Parathyroid adenoma (tissue), 2 donors: Measurements from ENCODE around the gene INPP5A.

Experiments
- H2AFZ ChIP-seq: fragments of 300-600 bp; sonication (generic); one replicate; pipeline ENCODE4 v1.7.0; 2017; ENCODE audit warnings: antibody characterized with exemption, mild to moderate bottlenecking
- H3K27ac ChIP-seq: fragments of 300-600 bp; sonication (generic); one replicate; pipeline ENCODE4 v1.7.0; 2017
- H3K27me3 ChIP-seq: fragments of 300-600 bp; sonication (generic); one replicate; pipeline ENCODE4 v1.7.0; 2017; ENCODE audit warnings: low read length; ENCODE audit not compliant: control insufficient read depth, insufficient read depth
- H3K36me3 ChIP-seq: fragments of 300-600 bp; sonication (generic); one replicate; pipeline ENCODE4 v1.7.0; 2017; ENCODE audit warnings: low read length; ENCODE audit not compliant: control insufficient read depth, insufficient read depth
- H3K4me1 ChIP-seq: fragments of 300-600 bp; sonication (generic); one replicate; pipeline ENCODE4 v1.7.0; 2017; ENCODE audit warnings: control low read depth
- H3K4me2 ChIP-seq: fragments of 300-600 bp; sonication (generic); one replicate; pipeline ENCODE4 v1.7.0; 2017; ENCODE audit warnings: low read length
- H3K4me3 ChIP-seq: fragments of 300-600 bp; sonication (generic); one replicate; pipeline ENCODE4 v1.7.0; 2017; ENCODE audit warnings: low read depth, low read length
- H3K79me2 ChIP-seq: fragments of 300-600 bp; sonication (generic); one replicate; pipeline ENCODE4 v1.7.0; 2017; ENCODE audit warnings: control low read depth
- H3K9ac ChIP-seq: fragments of 300-600 bp; sonication (generic); one replicate; pipeline ENCODE4 v1.7.0; 2017; ENCODE audit warnings: mild to moderate bottlenecking
- H3K9me3 ChIP-seq: fragments of 300-600 bp; sonication (generic); one replicate; pipeline ENCODE4 v1.7.0; 2017; ENCODE audit warnings: low read length; ENCODE audit not compliant: control insufficient read depth
- TF ChIP-seq, protein P1 (sequence below): fragments of 300-600 bp; sonication (generic); IDR thresholded peaks from one replicate; pipeline ENCODE4 v1.7.0; 2017; ENCODE audit warnings: antibody characterized with exemption, mild to moderate bottlenecking
- donor health status: primary hyperparathyroidism.

INPP5A gene

DNA sequence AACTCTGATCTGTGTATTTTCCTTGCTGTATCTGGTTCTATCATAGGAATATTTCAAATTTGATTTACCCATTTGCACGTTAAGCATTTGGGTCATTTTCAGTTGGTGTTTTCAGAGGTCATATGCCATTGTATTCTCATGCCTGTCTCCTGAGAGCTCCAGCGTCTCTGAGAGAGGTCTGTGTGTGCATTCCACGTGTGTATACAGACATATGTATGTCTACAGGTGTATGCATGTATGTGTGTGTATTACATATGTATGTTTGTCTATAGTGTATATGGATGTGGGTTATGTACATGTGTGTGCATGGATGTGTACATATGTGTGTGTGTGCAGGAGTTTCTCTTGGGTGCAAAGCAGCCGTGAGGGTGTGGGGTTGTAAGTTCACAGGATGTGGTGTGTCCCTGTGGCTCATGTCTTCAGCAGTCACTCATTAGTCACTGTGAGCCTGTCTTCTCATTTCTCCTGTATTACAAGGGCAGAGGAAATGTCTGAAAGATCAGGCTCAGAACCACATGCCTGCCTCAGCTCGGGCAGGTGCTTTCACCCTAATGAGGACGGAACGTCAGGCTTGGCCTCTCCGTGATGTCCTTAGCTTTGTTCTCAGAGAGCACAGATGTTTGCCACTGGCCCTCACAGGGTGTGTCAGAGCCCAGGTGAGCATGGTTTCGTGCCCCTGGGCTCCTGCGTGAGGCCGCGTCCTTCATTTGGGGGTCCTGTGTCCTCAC is 146.7 kb downstream of the INPP5A start:
- Histone ChIP-seq H3K79me2 (peaks cover 4% of the 10 kb centered on the region), H3K9ac (no peak overlapping the region), H3K4me3 (no peak overlapping the region), H3K27me3 (no peaks in the 10 kb centered on the region), H3K9me3 (no peaks in the 10 kb centered on the region), H3K27ac (no peak overlapping the region), H3K4me1 (no peaks in the 10 kb centered on the region), H3K4me2 (no peak overlapping the region), H2AFZ (no peak overlapping the region), H3K36me3 (no peaks in the 10 kb centered on the region)
- TF ChIP-seq, protein P1, sequence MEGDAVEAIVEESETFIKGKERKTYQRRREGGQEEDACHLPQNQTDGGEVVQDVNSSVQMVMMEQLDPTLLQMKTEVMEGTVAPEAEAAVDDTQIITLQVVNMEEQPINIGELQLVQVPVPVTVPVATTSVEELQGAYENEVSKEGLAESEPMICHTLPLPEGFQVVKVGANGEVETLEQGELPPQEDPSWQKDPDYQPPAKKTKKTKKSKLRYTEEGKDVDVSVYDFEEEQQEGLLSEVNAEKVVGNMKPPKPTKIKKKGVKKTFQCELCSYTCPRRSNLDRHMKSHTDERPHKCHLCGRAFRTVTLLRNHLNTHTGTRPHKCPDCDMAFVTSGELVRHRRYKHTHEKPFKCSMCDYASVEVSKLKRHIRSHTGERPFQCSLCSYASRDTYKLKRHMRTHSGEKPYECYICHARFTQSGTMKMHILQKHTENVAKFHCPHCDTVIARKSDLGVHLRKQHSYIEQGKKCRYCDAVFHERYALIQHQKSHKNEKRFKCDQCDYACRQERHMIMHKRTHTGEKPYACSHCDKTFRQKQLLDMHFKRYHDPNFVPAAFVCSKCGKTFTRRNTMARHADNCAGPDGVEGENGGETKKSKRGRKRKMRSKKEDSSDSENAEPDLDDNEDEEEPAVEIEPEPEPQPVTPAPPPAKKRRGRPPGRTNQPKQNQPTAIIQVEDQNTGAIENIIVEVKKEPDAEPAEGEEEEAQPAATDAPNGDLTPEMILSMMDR: no peak

DNA sequence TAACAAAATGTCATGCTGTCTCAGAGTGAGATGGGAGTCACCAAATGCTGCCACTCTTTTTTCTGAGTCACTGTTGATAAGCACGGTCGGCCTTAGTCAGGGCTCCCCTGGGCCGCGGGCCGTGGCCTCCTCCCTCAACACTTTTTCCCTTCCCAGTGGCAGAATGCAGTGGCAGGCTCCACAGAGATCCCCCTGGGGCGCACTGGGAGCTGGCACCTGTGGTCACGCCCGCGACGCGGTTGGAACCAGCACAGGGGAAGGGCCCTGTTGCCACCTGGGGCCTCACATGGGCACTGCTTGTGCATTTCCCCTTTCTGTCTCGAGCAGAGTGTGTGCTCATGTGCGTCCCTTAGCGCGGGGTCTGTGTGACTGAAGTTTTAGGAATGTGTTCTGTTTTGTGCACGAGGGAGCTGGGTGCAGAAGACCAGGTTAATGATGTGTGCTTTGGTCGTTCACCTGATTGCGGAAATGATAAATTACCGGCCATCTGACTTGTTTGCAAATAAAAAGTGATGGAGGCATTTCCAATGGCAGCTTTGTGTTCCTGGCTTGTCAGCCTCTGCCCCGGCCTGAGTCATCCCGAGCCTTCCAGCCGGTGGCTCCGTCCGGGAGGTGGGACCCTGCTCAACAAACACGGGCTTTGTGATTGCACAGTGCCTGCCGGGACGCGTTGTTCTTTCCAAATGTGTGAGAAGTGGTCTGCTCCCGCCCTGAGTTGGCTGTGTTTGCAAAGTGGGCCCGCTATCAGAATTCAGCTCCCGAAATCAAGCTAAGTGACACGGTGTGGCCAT is 147.7 kb downstream of the INPP5A start:
- Histone ChIP-seq H3K9me3 (no peaks in the 10 kb centered on the region), H3K27ac (no peak overlapping the region), H2AFZ (no peak overlapping the region), H3K79me2 (peaks cover 4% of the 10 kb centered on the region), H3K27me3 (no peaks in the 10 kb centered on the region), H3K36me3 (no peaks in the 10 kb centered on the region), H3K4me2 (no peak overlapping the region), H3K9ac (no peak overlapping the region), H3K4me3 (no peak overlapping the region), H3K4me1 (no peaks in the 10 kb centered on the region)
- TF ChIP-seq, protein P1: no peak

DNA sequence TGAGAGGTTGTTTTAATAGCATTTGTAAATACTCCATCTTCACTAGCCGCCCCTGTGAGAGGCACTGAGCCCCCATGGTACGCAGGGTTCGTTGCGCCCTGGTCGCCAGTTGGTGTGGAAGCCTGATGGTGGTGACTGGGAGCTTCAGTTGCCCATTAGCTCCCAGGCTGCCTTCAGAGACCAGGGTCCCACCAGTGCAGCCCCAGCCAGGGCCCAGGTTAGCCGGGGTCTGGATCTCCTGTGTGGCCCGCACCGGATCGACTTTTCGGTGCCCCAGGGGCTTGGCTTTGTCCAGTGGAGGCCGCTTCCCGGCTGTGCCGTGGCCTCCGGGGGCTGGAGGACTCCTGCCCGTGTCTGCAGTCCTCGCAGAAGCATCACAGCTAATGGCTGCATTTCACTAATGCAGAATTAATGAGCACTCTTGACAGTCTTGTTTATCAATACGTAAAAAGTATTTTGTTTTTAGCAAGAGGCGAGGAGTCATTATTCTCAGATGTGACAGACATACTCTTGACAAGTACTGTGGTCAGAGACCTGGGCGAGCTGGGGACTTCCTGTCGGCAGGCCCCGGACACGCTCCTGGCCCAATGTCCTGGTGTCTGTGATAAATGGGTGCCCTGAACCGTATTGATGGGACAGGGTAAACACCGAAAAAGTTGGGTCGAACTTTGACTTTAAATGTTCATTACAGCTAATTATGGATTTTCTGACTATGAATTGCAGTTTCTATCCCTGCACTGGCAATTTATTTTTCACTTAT is 148.5 kb downstream of the INPP5A start:
- peaks cover 4% of the 10 kb centered on the region for H3K79me2 ChIP-seq
- H3K27ac ChIP-seq: no peak overlapping the region
- H3K9ac ChIP-seq: no peak overlapping the region
- H3K4me2 ChIP-seq: no peak overlapping the region
- no peaks in the 10 kb centered on the region for H3K27me3 ChIP-seq
- H3K9me3 ChIP-seq: no peaks in the 10 kb centered on the region
- TF ChIP-seq, protein P1: no peak
- no peaks in the 10 kb centered on the region for H3K36me3 ChIP-seq
- H3K4me3 ChIP-seq: no peak overlapping the region
- H3K4me1 ChIP-seq: no peaks in the 10 kb centered on the region
- no peak overlapping the region for H2AFZ ChIP-seq

DNA sequence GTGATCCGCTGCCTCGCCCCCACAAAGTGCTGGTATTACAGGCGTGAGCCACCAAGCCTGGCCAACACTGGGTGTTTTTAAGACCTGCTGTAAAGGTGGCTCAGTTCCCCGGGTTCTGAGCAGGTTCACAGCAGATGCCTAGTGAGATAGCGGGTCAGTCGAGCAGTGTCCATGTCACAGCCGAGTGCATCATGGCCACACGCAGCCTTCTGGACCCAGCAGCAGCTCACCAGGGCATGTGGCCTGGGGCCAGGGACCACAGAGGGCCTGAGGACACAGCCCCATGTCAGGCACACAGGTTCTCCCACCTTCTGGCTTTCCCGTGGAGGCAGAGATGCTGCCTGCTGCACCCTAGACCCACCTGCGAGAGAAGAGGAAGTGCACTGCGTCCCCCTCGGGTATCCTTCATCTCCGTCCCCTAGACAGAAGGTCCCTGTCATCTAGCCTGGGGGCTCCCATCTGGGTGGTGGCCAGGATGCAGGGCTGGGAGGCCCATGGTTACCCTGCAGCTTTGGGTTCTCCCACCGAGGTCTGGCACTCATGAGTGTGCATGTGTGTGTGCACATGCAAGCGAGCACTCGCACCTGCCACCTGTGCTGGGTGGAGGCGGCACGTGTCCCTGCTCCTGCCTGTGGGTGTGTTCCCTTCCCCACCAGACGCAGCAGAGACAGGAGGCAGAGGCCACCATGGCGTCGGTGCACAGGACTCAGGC is 149.8 kb downstream of the INPP5A start:
- H3K9me3 ChIP-seq: no peaks in the 10 kb centered on the region
- H3K36me3 ChIP-seq: no peaks in the 10 kb centered on the region
- H3K27ac ChIP-seq: no peak overlapping the region
- TF ChIP-seq, protein P1: no peak
- H2AFZ ChIP-seq: no peak overlapping the region
- peaks cover 4% of the 10 kb centered on the region for H3K79me2 ChIP-seq
- no peak overlapping the region for H3K4me3 ChIP-seq
- no peak overlapping the region for H3K4me2 ChIP-seq
- no peaks in the 10 kb centered on the region for H3K27me3 ChIP-seq
- no peaks in the 10 kb centered on the region for H3K4me1 ChIP-seq
- H3K9ac ChIP-seq: no peak overlapping the region
